Tibial nerve (tissue), 3 donors: Measurements from ENCODE around the gene TPBGL.

Experiments used
- CTCF ChIP-seq, 5 experiments: fragments of 200-600 bp in 3 of 5; fragments of 450-650 bp in 2 of 5; sonication (generic) in 3 of 5; IDR thresholded peaks; one replicate each; pipeline ENCODE4 v1.5.1; 2016 to 2019; ENCODE audit warnings: antibody characterized with exemption in 5 of 5, mild to moderate bottlenecking in 3 of 5, moderate library complexity in 2 of 5
- POLR2A ChIP-seq, 2 donors: fragments of 450-650 bp; IDR thresholded peaks; one replicate each; pipeline ENCODE4 v1.6.1; 2017; ENCODE audit warnings: antibody characterized with exemption in 2 of 2, mild to moderate bottlenecking in 2 of 2, moderate library complexity in 2 of 2

DNA sequence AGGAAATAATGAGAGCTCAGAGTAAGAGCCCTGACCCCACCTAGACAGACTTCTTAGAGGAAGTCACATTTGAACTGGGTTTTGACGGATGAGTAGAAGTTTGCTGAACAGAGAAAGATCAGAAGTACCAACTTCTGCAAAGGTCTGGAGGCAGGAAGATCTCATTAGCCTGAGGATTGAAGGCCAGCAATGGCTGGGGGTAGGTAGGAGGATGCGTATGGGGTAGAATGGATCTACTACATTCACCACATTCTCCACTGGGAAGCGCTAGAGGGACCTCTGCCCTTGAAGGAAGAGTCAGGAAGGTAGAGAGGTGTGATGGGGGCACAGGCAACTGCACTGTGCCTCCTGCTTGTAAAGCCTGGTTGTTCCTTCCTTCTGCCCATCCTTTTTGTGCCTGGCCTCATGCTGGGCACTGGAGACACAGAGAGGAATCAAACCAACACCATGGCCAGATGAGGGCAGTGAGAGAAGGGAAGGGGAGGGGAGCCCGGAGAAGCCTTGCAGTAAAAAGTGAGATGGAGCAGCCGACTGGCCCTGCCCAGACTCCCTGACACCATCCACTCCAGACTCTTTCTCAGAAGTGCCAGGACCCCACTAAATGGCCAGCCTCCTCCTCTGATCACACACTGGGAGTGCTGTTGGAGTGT lies 4.9 kb downstream of the TPBGL start:
- TF ChIP-seq CTCF (IDR thresholded peaks at IDR 0.05) = no peak
- TF ChIP-seq POLR2A (IDR thresholded peaks at IDR 0.05) = no peak
